ENCODE results near the gene HDAC4.

GRCh38 chr2:239431536-239431935, 30.7 kb upstream of the HDAC4 start:
- TF ChIP-seq POLR2A (IDR thresholded peaks at IDR 0.05; ENCODE audit: control extremely low read depth in 1 of 2, low read depth in 2 of 2, low read length in 2 of 2) (no peak), ZNF274 (IDR thresholded peaks at IDR 0.05; ENCODE audit: borderline replicate concordance, extremely low read depth, low read length) (no peak), EZH2 (IDR thresholded peaks at IDR 0.05; ENCODE audit: low read depth, low read length, severe bottlenecking) (no peak), MAX (IDR thresholded peaks at IDR 0.05) (no peak), EP300 (IDR thresholded peaks at IDR 0.05; ENCODE audit: borderline replicate concordance in 1 of 2, low read depth in 2 of 2, low read length in 2 of 2) (no peak), NRF1 (IDR thresholded peaks at IDR 0.05; ENCODE audit: low read depth, low read length) (no peak), KDM1A (IDR thresholded peaks at IDR 0.05; ENCODE audit: borderline replicate concordance, low read length) (no peak), POLR2AphosphoS5 (IDR thresholded peaks at IDR 0.05; ENCODE audit: low read depth, low read length) (no peak), CHD2 (IDR thresholded peaks at IDR 0.05; ENCODE audit: low read length) (no peak), PHF8 (conservative IDR thresholded peaks at IDR 0.05; ENCODE audit: low read depth, low read length) (no peak), TCF12 (IDR thresholded peaks at IDR 0.05; ENCODE audit: low read depth, low read length) (no peak), SP1 (IDR thresholded peaks at IDR 0.05; ENCODE audit: low read depth, low read length) (no peak)
- TF ChIP-seq, protein P1, sequence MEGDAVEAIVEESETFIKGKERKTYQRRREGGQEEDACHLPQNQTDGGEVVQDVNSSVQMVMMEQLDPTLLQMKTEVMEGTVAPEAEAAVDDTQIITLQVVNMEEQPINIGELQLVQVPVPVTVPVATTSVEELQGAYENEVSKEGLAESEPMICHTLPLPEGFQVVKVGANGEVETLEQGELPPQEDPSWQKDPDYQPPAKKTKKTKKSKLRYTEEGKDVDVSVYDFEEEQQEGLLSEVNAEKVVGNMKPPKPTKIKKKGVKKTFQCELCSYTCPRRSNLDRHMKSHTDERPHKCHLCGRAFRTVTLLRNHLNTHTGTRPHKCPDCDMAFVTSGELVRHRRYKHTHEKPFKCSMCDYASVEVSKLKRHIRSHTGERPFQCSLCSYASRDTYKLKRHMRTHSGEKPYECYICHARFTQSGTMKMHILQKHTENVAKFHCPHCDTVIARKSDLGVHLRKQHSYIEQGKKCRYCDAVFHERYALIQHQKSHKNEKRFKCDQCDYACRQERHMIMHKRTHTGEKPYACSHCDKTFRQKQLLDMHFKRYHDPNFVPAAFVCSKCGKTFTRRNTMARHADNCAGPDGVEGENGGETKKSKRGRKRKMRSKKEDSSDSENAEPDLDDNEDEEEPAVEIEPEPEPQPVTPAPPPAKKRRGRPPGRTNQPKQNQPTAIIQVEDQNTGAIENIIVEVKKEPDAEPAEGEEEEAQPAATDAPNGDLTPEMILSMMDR (IDR thresholded peaks at IDR 0.05; ENCODE audit: control extremely low read depth in 1 of 3, insufficient read depth in 1 of 3, low read depth in 1 of 3, low read length in 3 of 3), result no peak
- TF ChIP-seq, protein P2, sequence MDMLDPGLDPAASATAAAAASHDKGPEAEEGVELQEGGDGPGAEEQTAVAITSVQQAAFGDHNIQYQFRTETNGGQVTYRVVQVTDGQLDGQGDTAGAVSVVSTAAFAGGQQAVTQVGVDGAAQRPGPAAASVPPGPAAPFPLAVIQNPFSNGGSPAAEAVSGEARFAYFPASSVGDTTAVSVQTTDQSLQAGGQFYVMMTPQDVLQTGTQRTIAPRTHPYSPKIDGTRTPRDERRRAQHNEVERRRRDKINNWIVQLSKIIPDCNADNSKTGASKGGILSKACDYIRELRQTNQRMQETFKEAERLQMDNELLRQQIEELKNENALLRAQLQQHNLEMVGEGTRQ (IDR thresholded peaks at IDR 0.05; ENCODE audit: low read length), result no peak

Data from H1 (cell line).